Uterus (tissue), 4 donors: ENCODE data around the gene PCDHB9. TPM values are rescaled to one million over a fixed set of nuclear protein-coding genes. Genes with fewer than 3 reads are reported as not detected.
"Not testable (repeated sequence)": the region's sequence is repeated elsewhere in the genome, so short reads cannot be mapped to it uniquely, and the experiment has no call there.

Experiments used
- DNase-seq, 2 donors: peaks; one replicate each; pipeline ENCODE4 v3.0.0-alpha.2; 2019 to 2020
- H3K27ac ChIP-seq, 2 donors: fragments of 200-600 bp; sonication (generic); 1 replicate in 1 of 2; 2 replicates in 1 of 2; pipeline ENCODE4 v1.5.1; 2016 to 2018
- H3K27me3 ChIP-seq, 2 donors: fragments of 200-600 bp; sonication (generic); one replicate each; pipeline ENCODE4 v1.5.1; 2018 to 2019; ENCODE audit warnings: control low read depth in 1 of 2
- H3K36me3 ChIP-seq, 2 donors: fragments of 200-600 bp; sonication (generic); one replicate each; pipeline ENCODE4 v1.5.1; 2019; ENCODE audit warnings: control low read depth in 1 of 2
- H3K4me1 ChIP-seq, 2 donors: fragments of 200-600 bp; sonication (generic); one replicate each; pipeline ENCODE4 v1.5.1; 2018 to 2019; ENCODE audit warnings: control low read depth in 1 of 2
- H3K4me3 ChIP-seq, 2 donors: fragments of 200-600 bp; sonication (generic); 1 replicate in 1 of 2; 2 replicates in 1 of 2; pipeline ENCODE4 v1.5.1; 2018 to 2019; ENCODE audit warnings: mild to moderate bottlenecking in 1 of 2
- H3K9me3 ChIP-seq, 2 donors: fragments of 200-600 bp; sonication (generic); one replicate each; pipeline ENCODE4 v1.5.1; 2019; ENCODE audit warnings: control low read depth in 1 of 2
- CTCF ChIP-seq, 4 experiments: fragments of 200-600 bp in 2 of 4; fragments of 450-650 bp in 2 of 4; sonication (generic) in 2 of 4; IDR thresholded peaks; one replicate each; pipeline ENCODE4 v1.5.1; 2016 to 2019; ENCODE audit warnings: antibody characterized with exemption in 4 of 4, mild to moderate bottlenecking in 2 of 4, moderate library complexity in 1 of 4
- POLR2A ChIP-seq, 2 donors: fragments of 450-650 bp; IDR thresholded peaks; one replicate each; pipeline ENCODE4 v1.6.1; 2016; ENCODE audit warnings: antibody characterized with exemption in 2 of 2, mild to moderate bottlenecking in 1 of 2, moderate library complexity in 1 of 2
- intact Hi-C: fragments of 100-400 bp; cut with DNase I; formaldehyde crosslinking; loops from one replicate; pipeline ENCODE4 v1.15.1; 2023; ENCODE audit warnings: low total_unique reads
- total RNA-seq, 4 donors: library from RNA; depleted of rRNA in 3 of 4; stranded (reverse); fragments of >200 nt in 3 of 4; gene quantifications; one replicate each; pipeline versions ENCODE4 v1.1.0 to v1.2.4, GENCODE V29; 2014 to 2023
- donor health status: DM: yes; HTN: yes; CAD: no.

Gene PCDHB9
- total RNA-seq, 4 donors from 2014 or later, result 1.8 to 5.5 (median 4.8) TPM

- H3K36me3 ChIP-seq, DNase-seq, H3K27me3 ChIP-seq, H3K4me1 ChIP-seq, H3K4me3 ChIP-seq, intact Hi-C loops, H3K27ac ChIP-seq: not testable (repeated sequence)
- H3K9me3 ChIP-seq, result peaks cover 3 to 56% of the 10 kb centered on the region in 2 donors
Measured at GRCh38 chr5:141179876-141180275, 7.1 kb upstream of the PCDHB9 start.

GRCh38 chr5:141180313-141180712 is 6.6 kb upstream of the PCDHB9 start:
- H3K9me3 ChIP-seq, result peaks cover 2 to 56% of the 10 kb centered on the region in 2 donors
- intact Hi-C loops, result no loop called here
- no peak overlapping the region for H3K27ac ChIP-seq
- H3K4me3 ChIP-seq, result no peak overlapping the region
- no peaks in the 10 kb centered on the region for H3K4me1 ChIP-seq
- no peaks in the 10 kb centered on the region for H3K36me3 ChIP-seq
- no peak for TF ChIP-seq CTCF (IDR thresholded peaks at IDR 0.05)
- no peak for DNase-seq
- peaks cover 0 to 5% of the 10 kb centered on the region in 2 donors for H3K27me3 ChIP-seq

- intact Hi-C loops, result no loop called here
- H3K27me3 ChIP-seq, result peaks cover 0 to 3% of the 10 kb centered on the region in 2 donors
- H3K4me1 ChIP-seq, result no peaks in the 10 kb centered on the region
- H3K27ac ChIP-seq, result no peak within 1 kb of the TSS
- peak within 1 kb of the TSS; percentile 1 to 37 for H3K4me3 ChIP-seq
- DNase-seq, result peak; percentile 39 to 46
- H3K36me3 ChIP-seq, result no peaks in the 10 kb centered on the region
- TF ChIP-seq POLR2A (IDR thresholded peaks at IDR 0.05) (no peak), CTCF (IDR thresholded peaks at IDR 0.05) (peak; percentile 17 to 40 (median 32))
- peaks cover 0 to 55% of the 10 kb centered on the region in 2 donors for H3K9me3 ChIP-seq
Measured at GRCh38 chr5:141182248-141182647, 4.7 kb upstream of the PCDHB9 start, which contains the start of gene PCDHB16. PCDHB16 (plus strand) TSS chr5:141182387; CDS start chr5:141182560, 173 bp downstream.

- H3K36me3 ChIP-seq, H3K4me1 ChIP-seq, H3K27ac ChIP-seq, H3K27me3 ChIP-seq, H3K4me3 ChIP-seq, DNase-seq, intact Hi-C loops: not testable (repeated sequence)
- H3K9me3 ChIP-seq, result peaks cover 0 to 54% of the 10 kb centered on the region in 2 donors
Measured at GRCh38 chr5:141184117-141184855, 2.7 kb upstream of the PCDHB9 start.

- H3K36me3 ChIP-seq, intact Hi-C loops, H3K4me3 ChIP-seq, H3K27me3 ChIP-seq, DNase-seq, H3K27ac ChIP-seq, H3K4me1 ChIP-seq: not testable (repeated sequence)
- peaks cover 3 to 71% of the 10 kb centered on the region in 2 donors for H3K9me3 ChIP-seq
Measured at GRCh38 chr5:141188682-141189081, 1.7 kb downstream of the PCDHB9 start.

GRCh38 chr5:141189131-141189530 is 2.2 kb downstream of the PCDHB9 start:
- H3K4me3 ChIP-seq, intact Hi-C loops, H3K27ac ChIP-seq, H3K4me1 ChIP-seq, DNase-seq, H3K36me3 ChIP-seq, H3K27me3 ChIP-seq: not testable (repeated sequence)
- peaks cover 3 to 70% of the 10 kb centered on the region in 2 donors for H3K9me3 ChIP-seq

GRCh38 chr5:141192110-141192725 is 5.3 kb downstream of the PCDHB9 start, which contains the start of gene PCDHB10:
PCDHB10 (plus strand) TSS chr5:141192353; CDS start chr5:141192553, 200 bp downstream.
- TF ChIP-seq CTCF (IDR thresholded peaks at IDR 0.05) (peak in 1 of 4 experiments; percentile 6), POLR2A (IDR thresholded peaks at IDR 0.05) (no peak)
- no peak within 1 kb of the TSS for H3K4me3 ChIP-seq
- DNase-seq, result no peak
- no peak within 1 kb of the TSS for H3K27ac ChIP-seq
- no peaks in the 10 kb centered on the region for H3K36me3 ChIP-seq
- intact Hi-C loops, result no loop called here
- H3K27me3 ChIP-seq, result no peaks in the 10 kb centered on the region
- no peaks in the 10 kb centered on the region for H3K4me1 ChIP-seq
- peaks cover 3 to 56% of the 10 kb centered on the region in 2 donors for H3K9me3 ChIP-seq

GRCh38 chr5:141194332-141194731 is 7.4 kb downstream of the PCDHB9 start:
- H3K27me3 ChIP-seq, intact Hi-C loops, DNase-seq, H3K27ac ChIP-seq, H3K4me1 ChIP-seq, H3K36me3 ChIP-seq, H3K4me3 ChIP-seq: not testable (repeated sequence)
- H3K9me3 ChIP-seq, result peaks cover 3 to 60% of the 10 kb centered on the region in 2 donors
